Naive thymus-derived CD4-positive, alpha-beta T cell (primary cell): Measurements from ENCODE around the gene CCDC9B. TPM values are rescaled to one million over a fixed set of nuclear protein-coding genes. Genes with fewer than 3 reads are reported as not detected.

Experiments
- ATAC-seq: fragments of 150-1000 bp; cut with Tn5 transposase; 2 replicates; pipeline ENCODE4 v1.10.0; 2021; ENCODE audit warnings: mild to moderate bottlenecking, moderate library complexity
- CTCF ChIA-PET: fragments of 350-600 bp; sonication (Branson Sonifier 250); formaldehyde crosslinking; loops from one replicate; lab custom pipeline; 2021; ENCODE audit warnings: antibody characterized with exemption; lab: Charles Lee
- POLR2A ChIA-PET: fragments of 350-600 bp; sonication (Branson Sonifier 250); formaldehyde crosslinking; loops from one replicate; lab custom pipeline; 2021; ENCODE audit warnings: antibody characterized with exemption, inconsistent platforms; lab: Charles Lee
- DNase-seq, 9 donors: peaks; one replicate each; pipeline versions ENCODE4 v3.0.0 to v3.0.0-alpha.2; 2020 to 2022; ENCODE audit warnings: mixed read lengths in 1 of 9
- H3K27ac ChIP-seq: one replicate; pipeline ENCODE4 v1.7.0; 2013; ENCODE audit warnings: mild to moderate bottlenecking, low read depth, low read length, moderate library complexity
- H3K27me3 ChIP-seq, 2 donors: one replicate each; pipeline ENCODE4 v1.7.0; 2013; ENCODE audit warnings: low read length in 2 of 2, mild to moderate bottlenecking in 2 of 2, moderate library complexity in 2 of 2; ENCODE audit not compliant: control insufficient read depth in 2 of 2, insufficient read depth in 2 of 2
- H3K36me3 ChIP-seq, 3 experiments: 1 replicate in 2 of 3; 2 replicates in 1 of 3; pipeline ENCODE4 v1.7.0; 2013; ENCODE audit warnings: low read length in 3 of 3, mild to moderate bottlenecking in 3 of 3, moderate library complexity in 1 of 3; ENCODE audit not compliant: insufficient read depth in 3 of 3, control insufficient read depth in 2 of 3
- H3K4me1 ChIP-seq, 2 donors: one replicate each; pipeline ENCODE4 v1.7.0; 2013; ENCODE audit warnings: low read length in 2 of 2, mild to moderate bottlenecking in 2 of 2, moderate library complexity in 1 of 2; ENCODE audit not compliant: control insufficient read depth in 2 of 2, insufficient read depth in 2 of 2
- H3K4me3 ChIP-seq: 2 replicates; pipeline ENCODE4 v1.7.0; 2013; ENCODE audit warnings: mild to moderate bottlenecking, low read length
- H3K9me3 ChIP-seq, 3 experiments: 1 replicate in 2 of 3; 2 replicates in 1 of 3; pipeline ENCODE4 v1.7.0; 2013; ENCODE audit warnings: low read length in 3 of 3; ENCODE audit not compliant: control insufficient read depth in 2 of 3
- H3K27ac Mint-ChIP-seq, 9 donors: one replicate each; pipeline ENCODE4 v1.8.0; 2020 to 2022; ENCODE audit warnings: mixed read lengths in 9 of 9, mild to moderate bottlenecking in 8 of 9, moderate library complexity in 5 of 9, inconsistent platforms in 2 of 9
- H3K27me3 Mint-ChIP-seq, 5 donors: one replicate each; pipeline ENCODE4 v1.8.0; 2021 to 2022; ENCODE audit warnings: mixed read lengths in 5 of 5, mild to moderate bottlenecking in 1 of 5
- H3K36me3 Mint-ChIP-seq, 5 donors: one replicate each; pipeline ENCODE4 v1.8.0; 2020 to 2022; ENCODE audit warnings: mixed read lengths in 5 of 5, mild to moderate bottlenecking in 3 of 5, inconsistent platforms in 1 of 5
- H3K4me1 Mint-ChIP-seq, 7 donors: one replicate each; pipeline ENCODE4 v1.8.0; 2020 to 2022; ENCODE audit warnings: mixed read lengths in 7 of 7, mild to moderate bottlenecking in 3 of 7, inconsistent platforms in 1 of 7
- H3K4me3 Mint-ChIP-seq, 10 donors: one replicate each; pipeline ENCODE4 v1.8.0; 2020 to 2022; ENCODE audit warnings: mild to moderate bottlenecking in 10 of 10, mixed read lengths in 10 of 10, moderate library complexity in 6 of 10, inconsistent platforms in 2 of 10
- H3K9me3 Mint-ChIP-seq, 11 donors: one replicate each; pipeline ENCODE4 v1.8.0; 2020 to 2022; ENCODE audit warnings: mixed read lengths in 11 of 11, mild to moderate bottlenecking in 4 of 11, inconsistent platforms in 1 of 11, moderate library complexity in 1 of 11
- intact Hi-C, 2 donors: fragments of 100-400 bp; cut with micrococcal nuclease; formaldehyde crosslinking; loops; one replicate each; pipeline ENCODE4 v1.15.1; 2023
- polyA plus RNA-seq, 2 donors: library from polyadenylated mRNA; unstranded; fragments of 300-500 nt; fragmentation: Illumina TruSeq; gene quantifications; one replicate each; pipeline ENCODE4 v1.2.3, GENCODE V29; 2021
- total RNA-seq, 6 experiments: library from RNA in 5 of 6; stranded (reverse) in 5 of 6; gene quantifications; 1 replicate in 5 of 6; 2 replicates in 1 of 6; pipeline ENCODE4 v1.2.3 and lab custom pipeline; 2021 to 2026

CCDC9B gene
- total and polyA plus RNA-seq, 7 experiments from 2014 or later = 0.07 to 2.7 (median 1.4) TPM

GRCh38 chr15:40307421-40308211 is 33.1 kb downstream of the CCDC9B start, which contains the start of gene PLCB2:
TSS of gene PLCB2 (minus strand) at chr15:40307935. CDS start at chr15:40307672, 263 bp downstream.
- H3K27me3 ChIP-seq = no peaks in the 10 kb centered on the region
- DNase-seq = peak; percentile 57 to 83 (median 79)
- Mint-ChIP-seq H3K4me3 (peak within 1 kb of the TSS; percentile 93 to 99 (median 96)), H3K9me3 (no peaks in the 10 kb centered on the region), H3K27me3 (peaks cover 0 to 13% (median 0%) of the 10 kb centered on the region in 5 donors), H3K4me1 (peaks cover 31 to 62% (median 48%) of the 10 kb centered on the region in 7 donors), H3K27ac (peak within 1 kb of the TSS; percentile 93 to 99 (median 97)), H3K36me3 (peaks cover 0 to 16% (median 7%) of the 10 kb centered on the region in 5 donors)
- intact Hi-C loops = loop anchor here (1.0 to 5.0 kb wide), 7 partner anchors 14 to 147 kb away; partner anchors contain the start of genes ANKRD63 (in 1 of the 2), BUB1B (in 1 of the 2), DISP2 (in 1 of the 2) and INAFM2 (in 1 of the 2)
- peak; percentile 83 for ATAC-seq
- POLR2A ChIA-PET = interaction anchor here (0.5 to 6.4 kb wide), 18 partner anchors 12 to 372 kb away, joined by 3 to 93 read pairs (median 4); partner anchors contain the start of genes ANKRD63, BAHD1, BMF and INAFM2
- CTCF ChIA-PET = interaction anchor here (0.8 to 19.9 kb wide), 17 partner anchors 10 to 262 kb away, joined by 3 to 366 read pairs (median 4); partner anchors contain the start of genes ANKRD63, CCDC9B and INAFM2
- no peaks in the 10 kb centered on the region for H3K9me3 ChIP-seq
- H3K27ac ChIP-seq = peak within 1 kb of the TSS; percentile 94
- H3K4me1 ChIP-seq = peaks cover 16 to 22% of the 10 kb centered on the region in 2 donors
- H3K36me3 ChIP-seq = peaks cover 0 to 29% (median under 1%) of the 10 kb centered on the region in 3 experiments
- peak within 1 kb of the TSS; percentile 99 for H3K4me3 ChIP-seq

- H3K4me3 ChIP-seq = peak overlapping the region; percentile 99
- peak overlapping the region; percentile 93 to 99 (median 96) for H3K4me3 Mint-ChIP-seq
- H3K27me3 ChIP-seq = no peaks in the 10 kb centered on the region
- DNase-seq (peak in 1 of 9 donors; percentile 32), ATAC-seq (no peak)
- H3K27ac ChIP-seq = peak overlapping the region; percentile 94
- peaks cover 0 to 6% (median 0%) of the 10 kb centered on the region in 5 donors for H3K27me3 Mint-ChIP-seq
- intact Hi-C loops = loop anchor here (1.0 to 5.0 kb wide), 5 partner anchors 14 to 146 kb away; partner anchors contain the start of genes ANKRD63 (in 1 of the 2), BUB1B (in 1 of the 2) and DISP2 (in 1 of the 2)
- peaks cover 16 to 22% of the 10 kb centered on the region in 2 donors for H3K4me1 ChIP-seq
- ChIA-PET POLR2A (interaction anchor here (0.6 to 6.4 kb wide), 11 partner anchors 12 to 198 kb away, joined by 3 to 93 read pairs (median 23); partner anchors contain the start of genes ANKRD63, BAHD1 and INAFM2), CTCF (interaction anchor here (0.7 to 19.9 kb wide), 14 partner anchors 14 to 261 kb away, joined by 3 to 366 read pairs (median 6); partner anchors contain the start of genes ANKRD63, CCDC9B and INAFM2)
- H3K4me1 Mint-ChIP-seq = peaks cover 31 to 55% (median 48%) of the 10 kb centered on the region in 7 donors
- no peaks in the 10 kb centered on the region for H3K9me3 Mint-ChIP-seq
- H3K36me3 ChIP-seq = peaks cover 0 to 36% (median 8%) of the 10 kb centered on the region in 3 experiments
- H3K9me3 ChIP-seq = no peaks in the 10 kb centered on the region
- H3K36me3 Mint-ChIP-seq = peaks cover 0 to 21% (median 7%) of the 10 kb centered on the region in 5 donors
- peak overlapping the region; percentile 91 to 99 (median 96) for H3K27ac Mint-ChIP-seq
These were observed 33.8 kb downstream of the CCDC9B start for GRCh38 chr15:40306908-40307307.

GRCh38 chr15:40306371-40306770 is 34.4 kb downstream of the CCDC9B start:
- ATAC-seq = no peak
- intact Hi-C loops = loop anchor here in 1 of 2 donors (2.0 to 5.0 kb wide), 2 partner anchors 51 to 146 kb away; partner anchors contain the start of genes BUB1B and DISP2
- Mint-ChIP-seq H3K36me3 (peaks cover 5 to 26% (median 8%) of the 10 kb centered on the region in 5 donors), H3K9me3 (no peaks in the 10 kb centered on the region), H3K4me3 (peak overlapping the region; percentile 93 to 99 (median 96)), H3K27me3 (peaks cover 0 to 4% (median 0%) of the 10 kb centered on the region in 5 donors), H3K27ac (peak overlapping the region; percentile 86 to 99 (median 94)), H3K4me1 (peaks cover 31 to 55% (median 48%) of the 10 kb centered on the region in 7 donors)
- Histone ChIP-seq H3K4me3 (peak overlapping the region; percentile 99), H3K4me1 (peaks cover 16 to 22% of the 10 kb centered on the region in 2 donors), H3K9me3 (no peaks in the 10 kb centered on the region), H3K27ac (peak overlapping the region; percentile 94), H3K36me3 (peaks cover 0 to 42% (median 13%) of the 10 kb centered on the region in 3 experiments), H3K27me3 (no peaks in the 10 kb centered on the region)
- DNase-seq = no peak
- POLR2A ChIA-PET = interaction anchor here (2.8 to 6.4 kb wide), 4 partner anchors 13 to 29 kb away, joined by 23 to 93 read pairs (median 30); partner anchors contain the start of genes ANKRD63 and INAFM2
- CTCF ChIA-PET = interaction anchor here (0.7 to 19.9 kb wide), 11 partner anchors 15 to 261 kb away, joined by 3 to 366 read pairs (median 7); partner anchors contain the start of genes CCDC9B and INAFM2

- no peak for DNase-seq
- no peak overlapping the region for H3K27ac ChIP-seq
- H3K4me3 ChIP-seq = no peak overlapping the region
- intact Hi-C loops = loop anchor here in 1 of 2 donors (5.0 kb wide), 1 partner anchor 52 kb away; the partner anchor contains the start of gene DISP2
- peak overlapping the region in 4 of 10 donors; percentile 41 to 98 (median 78) for H3K4me3 Mint-ChIP-seq
- ChIA-PET CTCF (interaction anchor here (0.7 to 19.9 kb wide), 7 partner anchors 9 to 208 kb away, joined by 3 to 366 read pairs (median 3); partner anchors contain the start of gene CCDC9B), POLR2A (interaction anchor here (1.0 to 4.1 kb wide), 5 partner anchors 9 to 31 kb away, joined by 3 to 31 read pairs (median 3); no protein-coding TSS in a partner anchor)
- peaks cover 0 to 5% (median 0%) of the 10 kb centered on the region in 11 donors for H3K9me3 Mint-ChIP-seq
- peaks cover 31 to 54% (median 44%) of the 10 kb centered on the region in 7 donors for H3K4me1 Mint-ChIP-seq
- peaks cover 16 to 22% of the 10 kb centered on the region in 2 donors for H3K4me1 ChIP-seq
- peaks cover 0 to 5% (median 0%) of the 10 kb centered on the region in 3 experiments for H3K9me3 ChIP-seq
- no peak for ATAC-seq
- H3K27me3 ChIP-seq = no peaks in the 10 kb centered on the region
- H3K27ac Mint-ChIP-seq = peak overlapping the region in 3 of 9 donors; percentile 19 to 33 (median 25)
- H3K36me3 ChIP-seq = peaks cover under 1 to 53% (median 22%) of the 10 kb centered on the region in 3 experiments
- peaks cover 7 to 37% (median 17%) of the 10 kb centered on the region in 5 donors for H3K36me3 Mint-ChIP-seq
- H3K27me3 Mint-ChIP-seq = no peaks in the 10 kb centered on the region
These were observed 35.5 kb downstream of the CCDC9B start for GRCh38 chr15:40305281-40305680.

GRCh38 chr15:40303576-40303975 is 37.2 kb downstream of the CCDC9B start:
- no peak for ATAC-seq
- peaks cover 17 to 37% (median 31%) of the 10 kb centered on the region in 7 donors for H3K4me1 Mint-ChIP-seq
- H3K9me3 ChIP-seq = peaks cover 0 to 5% (median 0%) of the 10 kb centered on the region in 3 experiments
- peak overlapping the region in 3 of 9 donors; percentile 12 to 76 (median 19) for H3K27ac Mint-ChIP-seq
- H3K27me3 Mint-ChIP-seq = no peaks in the 10 kb centered on the region
- H3K27ac ChIP-seq = no peak overlapping the region
- no peaks in the 10 kb centered on the region for H3K27me3 ChIP-seq
- peaks cover 7 to 49% (median 28%) of the 10 kb centered on the region in 5 donors for H3K36me3 Mint-ChIP-seq
- DNase-seq = no peak
- no peak overlapping the region for H3K4me3 ChIP-seq
- peak overlapping the region in 2 of 10 donors; percentile 39 to 60 for H3K4me3 Mint-ChIP-seq
- peaks cover 14 to 66% (median 26%) of the 10 kb centered on the region in 3 experiments for H3K36me3 ChIP-seq
- ChIA-PET CTCF (interaction anchor here (0.6 to 0.7 kb wide), 2 partner anchors 25 to 27 kb away, joined by 3 read pairs; no protein-coding TSS in a partner anchor), POLR2A (no interaction called here)
- peaks cover 4 to 9% of the 10 kb centered on the region in 2 donors for H3K4me1 ChIP-seq
- intact Hi-C loops = no loop called here
- peaks cover 0 to 14% (median 1%) of the 10 kb centered on the region in 11 donors for H3K9me3 Mint-ChIP-seq
